GM18868 (cell line): ENCODE data around the gene RALB.
"Not testable (repeated sequence)": the region's sequence is repeated elsewhere in the genome, so short reads cannot be mapped to it uniquely, and the experiment has no call there.

Experiments used
- ATAC-seq: cut with Tn5 transposase; IDR thresholded peaks from one replicate; pipeline ENCODE4 v1.9.1; 2021; ENCODE audit warnings: mild to moderate bottlenecking, moderate library complexity; ENCODE audit not compliant: unreplicated experiment

RALB gene

GRCh38 chr2:120241684-120242083, 11.0 kb upstream of the RALB start:
- no peak for ATAC-seq

DNA sequence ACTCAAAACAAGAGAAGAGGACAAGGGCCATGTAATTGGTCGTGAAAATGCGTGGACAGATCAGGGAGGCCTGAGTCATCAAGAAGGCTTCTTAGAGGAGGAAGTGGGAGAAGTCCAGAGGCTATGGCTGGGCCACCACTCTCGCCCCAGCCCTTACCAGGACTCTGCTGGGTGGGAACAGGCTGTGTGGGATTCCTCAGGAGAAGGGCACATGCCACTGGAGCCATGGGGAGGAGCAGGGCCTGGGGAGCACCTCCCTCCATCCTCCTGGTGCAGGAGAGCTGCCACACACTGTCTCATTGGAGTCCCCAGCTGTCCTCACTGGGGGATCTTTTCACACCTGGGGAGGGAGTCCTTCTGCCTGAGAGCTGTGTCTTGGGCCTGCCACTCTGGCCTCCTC, 9.4 kb upstream of the RALB start:
- no peak for ATAC-seq

DNA sequence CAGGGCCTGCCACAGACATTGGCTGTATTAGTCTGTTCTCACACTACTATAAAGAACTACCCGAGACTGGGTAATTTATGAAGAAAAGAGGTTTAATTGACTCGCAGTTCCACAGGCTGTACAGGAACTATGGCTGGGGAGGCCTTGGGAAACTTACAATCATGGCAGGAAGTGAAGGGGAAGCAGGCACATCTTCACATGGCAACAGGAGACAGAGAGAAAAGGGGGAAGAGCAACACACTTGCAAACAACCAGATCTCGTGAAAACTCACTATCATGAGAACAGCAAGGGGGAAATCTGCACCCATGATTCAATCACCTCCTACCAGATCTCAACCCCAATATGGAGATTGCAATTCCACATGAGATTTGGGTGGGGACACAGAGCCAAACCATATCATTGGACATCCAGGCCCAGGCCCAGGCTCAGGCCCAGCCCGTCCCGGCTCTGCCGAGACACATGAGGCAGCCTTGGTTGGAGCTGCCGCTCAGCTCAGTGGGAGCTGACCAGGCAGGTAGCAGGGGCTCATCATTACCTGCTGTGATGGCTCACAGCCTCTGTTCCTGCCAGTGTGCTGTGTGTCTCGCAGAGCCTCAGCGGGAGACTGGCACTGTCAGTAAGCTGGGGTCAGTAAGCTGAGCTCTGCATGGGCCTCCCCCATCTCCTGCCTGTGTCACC, 8.6 kb upstream of the RALB start:
- ATAC-seq, result no peak

DNA sequence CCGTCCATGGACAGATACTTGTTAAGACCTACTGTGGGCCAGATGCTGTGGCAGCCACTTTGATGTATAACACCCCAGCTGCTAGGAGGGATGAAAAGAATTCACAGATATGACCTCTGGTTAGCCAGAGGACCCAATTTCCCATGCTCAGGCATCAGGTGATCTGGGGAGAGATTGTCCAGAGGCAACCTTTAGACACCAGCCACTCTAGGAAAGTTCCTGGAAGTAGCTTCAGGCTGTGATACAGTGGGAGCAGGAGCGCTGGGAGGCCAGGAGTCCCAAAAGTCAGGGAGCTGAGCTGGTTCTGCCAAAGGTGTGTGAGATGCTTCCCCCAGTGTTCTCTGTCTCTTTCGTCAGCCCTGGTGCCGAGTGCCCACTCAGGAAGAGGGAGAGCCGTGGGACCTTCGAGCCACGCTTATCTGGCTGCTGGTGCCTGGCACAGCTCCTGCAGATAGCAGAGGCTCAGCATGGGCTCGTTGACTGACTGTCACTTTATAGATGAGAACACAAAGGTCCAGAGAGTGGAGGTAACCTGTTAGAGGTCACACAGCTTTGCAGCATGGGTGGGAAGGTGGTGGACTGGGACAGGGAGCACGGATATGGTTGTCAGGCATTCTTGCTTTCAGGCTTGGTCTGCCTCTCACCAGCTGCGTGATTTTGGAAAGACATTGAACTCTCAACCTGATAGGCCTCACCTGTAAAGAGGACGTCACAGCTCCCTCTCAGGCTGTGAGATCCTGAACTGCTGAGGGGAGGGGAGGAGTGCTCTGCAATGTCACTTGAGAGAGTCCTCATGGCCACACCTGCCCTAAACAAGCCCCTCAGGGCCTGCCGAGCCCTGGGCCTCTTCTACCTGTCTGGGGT, 7.8 kb upstream of the RALB start:
- ATAC-seq, result no peak

GRCh38 chr2:120245520-120246332, 6.9 kb upstream of the RALB start:
- no peak for ATAC-seq

- no peak for ATAC-seq
These were observed 5.9 kb upstream of the RALB start for GRCh38 chr2:120246546-120247300.

DNA sequence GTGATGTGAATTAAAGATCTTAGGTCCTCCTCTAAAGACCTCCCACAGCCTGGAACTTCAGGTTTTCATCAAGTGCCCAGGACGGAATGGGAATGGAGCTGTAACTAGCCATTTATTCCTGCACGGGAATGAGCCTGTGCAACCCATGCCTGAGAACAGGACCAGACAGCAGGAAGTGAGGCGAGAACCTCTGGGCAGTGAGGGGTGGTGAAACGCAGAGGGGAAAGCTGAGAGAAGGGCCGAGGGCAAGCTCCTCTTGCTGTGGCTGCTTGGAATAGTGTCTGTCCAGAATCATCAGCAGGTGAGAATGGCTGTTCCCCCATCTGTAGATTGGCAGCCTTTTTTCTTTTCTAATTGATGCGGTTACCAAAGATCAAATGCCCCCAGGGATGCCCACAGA, 4.8 kb upstream of the RALB start:
- ATAC-seq, result no peak

GRCh38 chr2:120250640-120251039, 2.0 kb upstream of the RALB start:
- no peak for ATAC-seq

GRCh38 chr2:120251078-120251477, 1.6 kb upstream of the RALB start:
- no peak for ATAC-seq

GRCh38 chr2:120251880-120252224, 800 bp upstream of the RALB start:
- ATAC-seq, result no peak

DNA sequence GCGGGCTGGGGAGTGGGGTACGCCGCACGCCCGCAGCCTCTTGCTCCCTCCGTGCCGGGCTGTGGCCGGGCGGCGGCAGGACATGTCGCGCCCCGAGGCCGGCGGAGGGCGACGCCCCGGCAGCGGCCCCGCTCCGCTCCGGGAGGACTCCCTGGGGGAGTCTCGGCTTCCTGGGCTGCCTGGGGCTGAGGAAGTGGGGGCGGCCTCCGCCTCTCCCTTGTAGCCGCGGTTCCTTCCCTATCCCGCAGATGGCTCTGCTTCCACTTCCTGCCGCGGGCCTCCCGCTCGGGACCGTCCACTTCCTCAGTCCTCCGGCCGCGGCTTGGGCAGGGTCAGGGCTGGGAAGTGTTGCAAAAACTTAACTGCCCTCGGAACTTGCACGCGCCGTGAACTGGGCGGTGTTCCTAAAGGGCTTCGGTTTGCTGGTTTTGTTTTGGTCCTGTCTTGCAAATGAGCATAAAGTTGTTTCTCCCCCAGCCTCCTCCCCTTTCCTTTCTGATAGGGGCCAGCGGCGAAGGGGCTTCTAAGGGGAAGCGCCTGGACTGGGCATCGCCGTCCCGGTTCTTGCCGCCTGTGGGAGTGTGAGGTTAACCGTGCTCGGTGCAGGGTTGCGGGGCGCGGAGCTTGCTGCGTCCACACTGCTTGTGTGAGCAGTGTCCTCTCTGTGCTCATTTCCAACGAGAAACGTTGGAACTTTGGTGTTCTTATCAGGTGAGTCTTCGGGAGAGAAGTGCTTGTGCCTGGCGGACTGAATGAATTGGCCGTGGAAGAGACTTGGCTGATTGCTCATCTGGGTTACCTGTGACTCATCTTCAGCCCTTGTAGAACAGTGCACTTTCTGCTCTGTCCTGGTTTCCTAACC, 600 bp downstream of the RALB start:
- peak; percentile 30 for ATAC-seq

- no peak for ATAC-seq
These were observed 1.5 kb downstream of the RALB start for GRCh38 chr2:120254178-120254577.

DNA sequence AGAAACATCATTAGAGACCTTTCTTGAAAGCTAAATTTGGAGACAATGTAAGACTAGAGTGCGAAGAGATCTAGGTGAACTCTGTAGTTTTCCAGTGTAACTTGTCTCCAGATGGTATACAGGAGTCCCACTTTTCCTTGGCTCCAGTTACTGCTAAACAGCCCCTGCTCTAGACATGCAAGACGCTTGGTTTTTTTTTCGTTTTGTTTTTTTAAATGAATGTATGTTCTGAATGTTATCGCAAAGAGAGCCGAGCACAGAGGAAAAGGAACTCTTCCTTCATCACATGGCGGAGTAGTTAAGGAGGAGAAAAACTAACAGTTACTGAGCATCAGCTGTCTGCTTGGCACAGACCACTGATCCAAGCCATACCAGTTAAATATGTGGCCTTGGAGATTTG, 2.4 kb downstream of the RALB start:
- no peak for ATAC-seq

DNA sequence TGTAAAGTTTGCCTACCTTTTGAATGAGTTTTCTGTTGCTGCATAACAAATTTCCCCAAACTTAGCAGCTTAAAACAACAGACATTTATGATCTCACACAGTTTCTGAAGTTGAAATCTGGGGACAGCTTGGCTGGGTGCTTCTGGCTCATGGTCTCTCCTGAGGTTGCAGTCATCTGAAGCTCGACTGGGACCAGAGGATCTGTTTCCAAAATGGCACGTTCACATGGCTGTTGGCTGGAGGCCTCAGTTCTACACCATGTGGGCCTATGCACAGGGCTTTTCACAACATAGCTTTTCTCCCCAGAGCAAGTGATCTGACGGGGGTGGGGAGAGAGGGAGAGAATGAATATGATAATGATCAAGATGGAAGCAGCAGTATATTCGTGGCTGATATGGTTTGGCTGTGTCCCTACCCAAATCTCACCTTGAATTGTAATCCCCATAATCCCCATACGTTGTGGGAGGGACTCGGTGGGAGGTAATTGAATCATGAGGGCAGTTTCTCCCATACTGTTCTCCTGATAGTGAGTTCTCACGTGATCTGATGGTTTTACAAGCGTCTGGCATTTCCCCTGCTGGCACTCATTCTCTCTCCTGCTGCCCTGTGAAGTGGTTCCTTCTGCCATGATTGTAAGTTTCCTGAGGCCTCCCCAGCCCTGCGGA, 3.5 kb downstream of the RALB start:
- no peak for ATAC-seq

- no peak for ATAC-seq
These were observed 4.0 kb downstream of the RALB start for GRCh38 chr2:120256651-120257000.

DNA sequence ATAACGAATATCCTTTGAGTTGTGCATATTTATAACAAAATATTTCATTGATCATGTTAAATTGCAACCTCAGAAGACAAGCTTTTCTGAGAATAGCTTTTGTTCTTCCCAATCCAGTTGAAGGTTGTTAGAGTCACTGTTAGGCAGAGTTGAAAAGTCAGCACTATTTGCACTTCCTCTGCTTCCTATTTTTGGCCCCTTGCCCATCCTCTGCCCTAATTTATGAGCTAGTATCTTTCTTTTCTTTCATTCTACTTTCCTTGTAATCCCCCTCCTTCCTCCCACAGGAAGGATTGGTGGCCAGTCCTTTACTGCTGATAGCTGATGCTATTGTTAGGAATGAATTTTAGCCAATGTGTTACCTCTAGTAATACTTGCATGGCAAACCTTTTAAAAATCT, 4.9 kb downstream of the RALB start:
- no peak for ATAC-seq

DNA sequence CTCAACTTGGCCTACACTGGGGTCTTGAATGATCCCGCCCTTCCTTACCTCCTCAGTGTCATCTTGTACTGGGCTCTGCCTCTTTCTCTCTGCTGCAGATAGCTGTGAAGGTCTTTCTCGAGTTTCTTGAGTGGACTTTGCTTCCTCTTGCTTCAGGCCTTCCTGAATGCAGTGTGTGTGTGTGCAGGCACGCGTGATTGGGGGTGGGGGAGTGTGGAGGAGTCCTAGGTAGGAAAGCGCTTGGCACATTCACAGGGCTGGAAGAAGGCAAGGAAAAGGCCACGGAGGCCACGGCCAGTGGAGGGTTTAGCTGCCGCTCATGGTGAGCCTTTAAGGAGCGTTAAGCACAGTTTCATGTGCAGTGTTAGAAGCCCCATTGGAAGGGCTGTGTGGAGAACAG, 5.5 kb downstream of the RALB start:
- no peak for ATAC-seq

DNA sequence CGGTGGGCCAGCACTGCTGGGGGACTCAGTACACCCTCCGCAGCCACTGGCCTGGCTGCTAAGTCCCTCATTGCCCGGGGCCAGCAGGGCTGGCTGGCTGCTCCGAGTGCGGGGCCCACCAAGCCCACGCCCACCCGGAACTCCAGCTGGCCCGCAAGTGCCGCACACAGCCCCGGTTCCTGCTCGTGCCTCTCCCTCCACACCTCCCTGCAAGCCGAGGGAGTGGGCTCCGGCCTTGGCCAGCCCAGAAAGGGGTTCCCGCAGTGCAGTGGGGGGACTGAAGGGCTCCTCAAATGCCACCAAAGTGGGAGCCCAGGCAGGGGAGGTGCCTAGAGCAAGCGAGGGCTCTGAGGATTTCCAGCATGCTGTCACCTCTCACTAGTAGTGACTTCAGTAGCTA, 7.3 kb downstream of the RALB start:
- ATAC-seq, result not testable (repeated sequence)

GRCh38 chr2:120260736-120261135, 8.1 kb downstream of the RALB start:
- ATAC-seq, result no peak
